GM21619 (cell line): Measurements from ENCODE around the gene PCNT.
"Not testable (repeated sequence)": the region's sequence is repeated elsewhere in the genome, so short reads cannot be mapped to it uniquely, and the experiment has no call there.

ENCODE experiments used
- ATAC-seq: cut with Tn5 transposase; IDR thresholded peaks from one replicate; pipeline ENCODE4 v1.9.1; 2021; ENCODE audit not compliant: unreplicated experiment

The PCNT gene

DNA sequence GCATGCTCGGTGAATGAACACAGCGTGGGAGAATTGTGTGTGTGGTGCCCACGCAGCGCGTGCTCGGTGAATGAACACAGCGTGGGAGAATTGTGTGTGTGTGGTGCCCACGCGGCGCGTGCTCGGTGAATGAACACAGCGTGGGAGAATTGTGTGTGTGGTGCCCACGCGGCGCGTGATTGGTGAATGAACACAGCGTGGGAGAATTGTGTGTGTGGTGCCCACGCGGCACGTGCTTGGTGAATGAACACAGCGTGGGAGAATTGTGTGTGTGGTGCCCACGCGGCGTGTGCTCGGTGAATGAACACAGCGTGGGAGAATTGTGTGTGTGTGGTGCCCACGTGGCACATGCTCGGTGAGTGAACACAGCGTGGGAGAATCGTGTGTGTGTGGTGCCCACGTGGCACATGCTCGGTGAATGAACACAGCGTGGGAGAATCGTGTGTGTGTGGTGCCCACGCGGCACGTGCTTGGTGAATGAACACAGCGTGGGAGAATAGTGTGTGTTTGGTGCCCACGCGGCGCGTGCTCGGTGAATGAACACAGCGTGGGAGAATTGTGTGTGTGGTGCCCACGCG, 79.4 kb downstream of the PCNT start:
- not testable (repeated sequence) for ATAC-seq

DNA sequence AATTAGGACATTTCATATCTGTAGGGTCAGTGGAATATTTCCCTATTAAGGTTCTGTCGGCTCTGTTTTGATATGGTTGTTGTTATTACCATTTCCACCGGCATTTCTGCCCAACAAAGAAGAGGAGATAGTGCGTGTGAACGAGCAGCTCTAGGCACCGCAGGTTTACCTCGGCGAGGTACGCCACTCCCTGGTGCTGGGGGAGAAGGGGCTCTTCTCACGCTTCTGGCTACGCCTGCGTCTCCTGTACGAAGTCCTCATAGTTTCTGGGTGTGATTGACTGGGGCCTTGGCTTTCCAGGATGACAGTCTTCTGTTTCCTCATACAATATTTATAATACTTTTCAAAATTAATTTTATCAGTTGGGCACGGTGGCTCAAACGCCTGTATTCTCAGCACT, 80.3 kb downstream of the PCNT start:
- ATAC-seq: no peak

DNA sequence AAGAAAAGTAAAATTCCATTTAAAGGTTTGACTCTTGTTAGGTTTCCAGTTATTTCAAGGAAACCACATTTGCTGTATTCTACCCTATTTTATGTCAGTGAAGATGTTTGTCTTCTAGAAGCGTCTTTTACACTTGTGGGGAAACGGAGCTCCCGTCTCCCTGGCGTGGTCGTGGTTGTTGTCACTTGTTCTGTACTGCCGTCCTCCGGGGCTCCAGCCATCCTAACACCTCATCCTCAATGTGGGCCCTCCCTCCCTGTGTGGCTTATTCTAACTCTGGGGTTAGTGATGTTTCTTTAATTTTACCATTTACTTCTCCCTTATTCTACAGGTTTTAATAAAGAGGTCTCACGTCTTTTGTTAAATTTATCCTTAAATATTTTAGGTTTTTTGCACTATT, 82.0 kb downstream of the PCNT start:
- no peak for ATAC-seq

DNA sequence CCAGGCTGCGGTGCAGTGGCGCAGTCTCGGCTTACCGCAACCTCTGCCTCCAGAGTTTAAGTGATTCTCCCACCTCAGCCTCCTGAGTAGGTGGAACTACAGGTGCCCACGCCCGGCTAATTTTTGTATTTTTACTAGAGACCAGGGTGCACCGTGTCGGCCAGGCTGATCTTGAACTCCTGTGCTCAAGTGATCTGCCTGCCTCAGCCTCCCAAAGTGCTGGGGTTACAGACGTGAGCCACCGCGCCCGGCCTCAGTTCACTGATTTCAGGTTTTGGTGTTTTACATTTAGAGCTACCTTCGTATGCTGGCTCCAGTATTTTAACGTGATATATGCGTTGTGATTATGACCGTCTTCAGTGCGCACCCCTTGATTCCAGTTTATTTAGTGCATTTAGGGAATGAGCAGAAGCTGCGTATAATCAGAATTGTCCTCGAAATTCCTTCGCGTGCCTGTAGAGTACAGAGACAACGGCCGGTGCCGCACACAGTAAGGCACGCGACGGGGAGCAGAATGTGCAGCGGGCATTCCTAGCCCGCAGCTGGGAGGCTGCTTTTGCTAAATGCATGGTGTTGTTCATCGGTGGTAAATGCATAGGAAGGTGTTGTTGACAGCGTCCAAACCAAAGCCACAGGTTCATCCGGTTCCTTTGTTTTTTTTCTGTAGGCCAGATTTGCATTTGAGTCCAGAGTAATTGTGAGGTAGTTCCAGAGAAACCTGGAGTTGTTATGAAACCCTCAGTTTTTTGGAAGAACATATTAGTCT, 85.9 kb downstream of the PCNT start:
- no peak for ATAC-seq

DNA sequence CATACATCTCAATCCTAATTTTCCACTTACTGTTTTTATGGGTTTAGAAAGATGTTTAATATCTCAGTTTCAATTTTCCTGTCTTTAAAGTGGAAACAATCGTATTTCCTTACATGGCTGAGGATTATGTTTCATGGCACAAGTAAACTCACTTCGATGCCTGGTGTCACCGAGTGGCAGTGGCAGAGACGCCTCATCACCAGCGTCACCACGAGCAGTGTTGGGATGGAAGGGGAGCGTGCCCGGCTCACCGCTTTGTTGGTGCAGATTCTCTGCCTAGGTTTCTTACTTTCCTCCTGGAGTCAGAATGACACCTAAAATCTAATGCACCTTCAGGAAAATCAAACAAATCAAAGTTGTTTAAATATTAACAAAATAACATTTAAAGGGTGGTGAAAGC, 86.6 kb downstream of the PCNT start:
- ATAC-seq: no peak

DNA sequence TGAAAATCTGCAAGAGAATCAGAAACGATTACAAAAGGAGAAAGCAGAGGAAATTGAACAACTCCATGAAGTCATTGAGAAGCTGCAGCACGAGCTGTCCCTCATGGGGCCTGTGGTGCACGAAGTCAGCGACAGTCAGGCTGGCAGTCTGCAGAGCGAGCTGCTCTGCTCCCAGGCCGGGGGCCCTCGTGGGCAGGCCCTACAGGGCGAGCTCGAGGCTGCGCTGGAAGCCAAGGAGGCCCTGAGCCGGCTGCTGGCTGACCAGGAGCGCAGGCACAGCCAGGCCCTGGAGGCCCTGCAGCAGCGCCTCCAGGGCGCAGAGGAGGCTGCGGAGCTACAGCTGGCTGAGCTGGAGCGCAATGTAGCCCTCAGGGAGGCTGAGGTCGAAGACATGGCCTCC, 87.3 kb downstream of the PCNT start:
- no peak for ATAC-seq

DNA sequence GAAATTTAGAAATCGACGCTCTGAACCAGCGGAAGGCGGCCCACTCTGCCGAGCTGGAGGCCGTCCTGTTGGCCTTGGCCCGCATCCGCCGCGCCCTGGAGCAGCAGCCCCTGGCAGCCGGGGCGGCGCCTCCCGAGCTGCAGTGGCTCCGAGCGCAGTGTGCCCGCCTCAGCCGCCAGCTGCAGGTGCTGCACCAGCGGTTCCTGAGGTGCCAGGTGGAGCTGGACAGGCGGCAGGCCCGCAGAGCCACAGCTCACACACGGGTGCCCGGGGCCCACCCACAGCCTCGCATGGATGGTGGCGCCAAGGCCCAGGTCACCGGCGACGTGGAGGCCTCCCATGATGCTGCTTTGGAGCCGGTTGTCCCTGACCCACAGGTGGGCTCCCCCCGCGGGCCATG, 87.7 kb downstream of the PCNT start:
- no peak for ATAC-seq

DNA sequence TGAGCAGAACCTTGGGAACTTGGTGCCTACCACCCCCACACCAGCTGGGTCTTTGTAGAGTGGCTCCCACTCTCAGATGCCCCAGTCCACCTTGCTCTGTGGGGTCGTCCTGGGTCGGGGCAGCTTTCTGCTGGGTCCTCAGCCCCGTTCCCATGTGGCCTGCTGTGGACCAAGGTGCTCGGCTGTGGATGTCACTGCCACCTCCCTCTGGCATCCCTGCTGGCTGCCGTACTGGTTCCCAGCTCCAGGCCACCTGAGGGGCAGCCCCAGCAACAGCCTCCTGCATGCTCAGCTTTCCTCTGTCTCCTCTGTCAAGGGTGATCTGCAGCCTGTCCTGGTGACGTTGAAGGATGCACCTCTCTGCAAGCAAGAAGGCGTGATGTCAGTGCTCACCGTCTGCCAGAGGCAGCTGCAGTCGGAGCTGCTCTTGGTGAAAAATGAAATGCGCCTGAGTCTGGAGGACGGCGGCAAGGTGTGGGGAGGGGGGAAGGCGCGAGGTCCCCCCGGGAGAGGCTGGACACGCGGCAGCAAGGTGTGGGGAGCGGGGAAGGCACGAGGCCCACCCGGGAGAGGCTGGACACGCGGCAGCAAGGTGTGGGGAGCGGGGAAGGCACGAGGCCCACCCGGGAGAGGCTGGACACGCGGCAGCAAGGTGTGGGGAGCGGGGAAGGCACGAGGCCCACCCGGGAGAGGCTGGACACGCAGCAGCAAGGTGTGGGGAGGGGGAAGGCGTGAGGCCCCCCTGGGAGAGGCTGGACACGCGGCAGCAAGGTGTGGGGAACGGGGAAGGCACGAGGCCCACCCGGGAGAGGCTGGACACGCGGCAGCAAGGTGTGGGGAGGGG, 88.8 kb downstream of the PCNT start:
- no peak for ATAC-seq

DNA sequence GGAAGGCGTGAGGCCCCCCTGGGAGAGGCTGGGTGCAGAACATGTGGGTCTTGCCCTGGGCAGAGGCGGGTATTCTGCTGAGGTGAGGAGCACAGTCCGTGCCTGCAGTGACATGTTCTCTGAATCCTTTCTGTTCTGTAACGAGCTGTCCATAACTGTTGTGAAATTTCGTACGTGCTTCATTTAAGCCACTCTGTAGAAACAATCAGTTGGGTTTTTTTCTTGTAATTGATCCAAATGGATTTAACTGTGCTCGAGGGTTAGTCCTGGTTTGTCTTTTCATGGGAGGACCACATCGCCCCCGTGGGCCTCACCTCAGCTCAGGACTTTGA, 89.4 kb downstream of the PCNT start:
- ATAC-seq: no peak

DNA sequence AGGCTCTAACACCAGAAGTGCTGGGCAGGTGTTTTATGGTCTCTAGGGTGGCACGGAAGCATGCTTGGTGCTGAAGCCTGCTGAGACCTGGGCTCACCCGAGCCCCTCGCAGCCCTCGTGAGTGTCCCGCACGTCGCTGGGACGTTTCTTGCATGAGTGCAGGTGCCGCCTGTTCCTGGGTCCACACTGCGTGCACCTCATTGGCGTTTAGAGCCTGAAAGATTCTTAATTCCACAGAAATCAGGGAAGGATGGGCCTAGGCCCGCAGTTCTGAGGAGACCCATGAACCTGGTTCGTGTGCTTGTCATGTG, 91.0 kb downstream of the PCNT start:
- no peak for ATAC-seq

DNA sequence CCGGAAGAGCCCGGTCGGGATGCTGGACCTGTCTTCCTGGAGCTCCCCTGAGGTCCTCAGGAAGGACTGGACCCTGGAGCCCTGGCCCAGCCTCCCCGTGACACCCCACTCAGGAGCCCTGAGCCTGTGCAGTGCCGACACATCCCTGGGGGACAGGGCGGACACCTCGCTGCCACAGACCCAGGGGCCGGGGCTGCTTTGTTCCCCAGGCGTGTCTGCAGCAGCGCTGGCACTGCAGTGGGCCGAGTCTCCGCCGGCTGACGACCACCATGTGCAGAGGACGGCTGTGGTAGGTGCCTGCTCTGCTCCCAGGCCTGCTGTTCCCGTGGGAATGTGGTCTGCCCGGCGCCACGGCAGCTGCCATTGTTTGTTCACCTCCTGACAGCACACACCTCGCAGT, 92.6 kb downstream of the PCNT start:
- ATAC-seq: no peak

DNA sequence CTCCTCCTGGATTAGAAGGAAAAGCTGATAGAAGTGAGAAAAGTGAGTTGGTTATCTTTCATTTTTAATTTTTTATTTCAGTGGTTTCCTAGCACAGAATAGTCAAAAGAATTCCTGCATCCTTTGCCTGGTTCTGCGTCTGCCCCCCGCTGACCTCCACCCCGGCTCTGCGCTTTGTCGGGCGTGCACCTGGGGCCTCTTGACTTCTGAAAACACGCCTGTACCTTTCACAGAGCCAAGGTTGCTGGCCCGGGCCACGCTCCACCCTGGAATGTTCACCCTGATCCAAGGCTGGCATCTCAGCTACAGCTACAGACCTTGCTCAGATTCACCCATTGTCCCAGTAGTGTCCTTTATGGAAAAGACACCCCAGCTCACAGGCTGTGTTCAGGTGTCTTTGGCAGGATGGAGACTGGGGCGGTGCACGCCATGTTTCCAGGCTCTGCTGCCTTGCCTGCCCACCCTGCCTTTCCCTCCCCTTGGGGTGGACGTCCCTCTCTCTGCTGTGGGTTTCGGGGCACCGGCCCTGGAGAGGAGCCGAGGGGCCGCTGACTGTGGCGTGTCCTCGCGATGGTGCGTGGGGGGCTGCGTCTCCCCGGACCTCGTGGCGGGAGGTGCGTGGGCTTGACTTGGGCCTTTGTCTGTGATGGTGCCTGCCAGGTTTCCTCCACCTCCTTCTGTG, 94.5 kb downstream of the PCNT start:
- no peak for ATAC-seq

DNA sequence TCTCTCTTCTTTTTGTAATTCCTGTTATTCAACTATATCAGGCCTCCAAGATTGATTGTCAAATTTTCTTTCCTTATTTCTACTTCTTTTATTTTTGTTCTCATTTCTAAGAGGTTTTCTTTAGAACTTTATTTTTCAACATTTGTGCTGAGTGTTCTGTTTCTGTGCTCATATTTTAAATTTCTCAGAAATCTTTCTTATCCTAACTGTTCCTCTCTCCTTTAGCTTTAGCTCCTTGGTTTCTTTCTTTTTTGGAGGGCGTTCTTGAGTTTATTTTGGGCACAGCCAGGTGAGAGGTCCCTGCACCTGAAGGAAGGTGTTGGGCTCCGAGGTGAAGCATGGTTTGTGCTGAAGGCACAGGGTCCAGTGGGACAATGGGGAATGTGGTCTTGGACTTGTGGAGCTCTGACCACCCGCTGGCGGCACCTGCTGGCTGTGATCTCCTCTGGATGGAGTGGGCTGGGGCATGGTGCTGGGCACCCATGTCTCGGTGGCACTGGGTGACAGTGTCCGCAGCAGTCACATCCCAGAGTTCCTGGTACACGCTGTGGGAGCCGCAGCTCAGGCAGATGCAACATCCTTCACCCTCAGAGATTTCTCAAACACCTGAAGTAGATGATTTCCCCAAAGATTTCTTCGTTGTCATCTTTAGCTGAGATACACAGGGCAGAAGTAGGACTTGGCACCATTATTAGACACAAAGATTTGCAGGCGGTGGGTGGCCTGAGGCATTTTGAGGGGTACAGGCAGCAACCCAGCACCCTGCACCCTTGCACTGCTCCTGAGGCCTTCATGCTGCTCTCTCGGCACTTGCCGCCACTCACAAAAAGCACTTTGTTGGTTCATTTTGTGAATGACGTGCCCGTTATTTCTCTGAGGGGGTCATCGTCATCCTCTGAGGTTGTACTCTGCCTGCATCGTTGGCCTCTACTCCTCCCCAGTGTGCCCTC, 96.6 kb downstream of the PCNT start:
- ATAC-seq: no peak

DNA sequence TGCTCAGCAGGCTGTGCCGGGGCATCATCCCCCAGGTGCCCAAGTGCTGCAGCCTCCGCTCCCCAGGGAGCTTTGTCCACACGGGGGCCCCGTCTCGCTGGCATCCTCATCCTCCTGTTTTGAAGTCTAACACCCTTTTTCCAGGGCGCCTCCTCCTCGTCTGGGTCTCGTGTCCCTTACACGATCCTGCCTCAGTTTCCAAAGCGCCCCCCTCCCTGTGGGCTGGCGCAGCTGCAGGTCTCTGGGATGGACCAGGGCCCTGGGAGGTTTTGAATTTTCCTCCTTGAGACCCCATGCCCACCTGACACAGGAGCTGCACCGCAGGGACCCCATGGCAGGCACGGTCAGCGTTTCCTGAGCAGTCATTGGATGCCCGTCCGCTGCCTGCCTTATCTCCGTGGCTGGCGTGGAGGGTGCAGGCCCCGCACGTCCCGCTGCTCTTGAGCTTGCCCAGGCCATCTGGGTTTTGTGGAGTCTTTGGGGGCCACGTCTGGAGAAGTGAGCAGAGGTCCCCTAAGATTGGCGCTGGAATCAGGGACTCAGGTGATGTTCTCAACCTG, 97.3 kb downstream of the PCNT start:
- ATAC-seq: no peak

DNA sequence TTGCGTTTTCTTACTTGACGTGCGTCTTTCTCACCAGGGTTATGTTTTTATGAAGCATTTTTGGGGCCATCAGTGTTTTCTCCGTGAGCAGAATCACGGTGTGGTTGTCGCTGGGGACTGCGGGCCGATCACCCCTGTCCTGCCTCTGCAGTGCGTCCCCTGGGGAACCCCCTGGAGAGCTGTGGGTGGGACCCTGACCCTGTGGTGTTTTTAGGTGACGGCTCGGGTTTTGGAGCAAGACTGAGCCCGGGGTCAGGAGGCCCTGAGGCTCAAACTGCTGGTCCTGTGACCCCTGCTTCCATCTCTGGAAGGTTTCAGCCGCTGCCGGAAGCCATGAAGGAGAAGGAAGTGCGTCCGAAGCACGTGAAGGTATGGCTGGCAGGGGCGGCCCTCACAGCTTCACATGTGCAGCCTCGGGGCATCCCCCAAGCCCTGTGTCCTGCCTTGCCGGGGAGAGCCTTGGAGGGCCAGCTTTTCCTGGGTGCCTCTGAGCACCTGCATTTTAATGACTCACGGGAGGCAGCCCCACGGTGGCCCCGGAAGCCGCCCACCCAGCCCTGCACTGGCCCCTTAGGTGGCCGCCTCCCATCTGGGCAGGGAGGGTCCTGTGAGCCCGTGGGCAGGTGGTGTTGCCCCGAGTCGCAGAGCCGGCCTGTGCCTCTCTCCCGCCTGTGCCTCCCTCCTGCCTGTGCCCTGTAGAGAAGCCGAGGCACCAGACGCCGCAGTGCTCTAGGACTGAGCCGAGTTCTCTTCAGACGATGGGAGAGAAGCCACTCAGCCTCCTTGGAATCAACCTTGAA, 98.0 kb downstream of the PCNT start:
- no peak for ATAC-seq

DNA sequence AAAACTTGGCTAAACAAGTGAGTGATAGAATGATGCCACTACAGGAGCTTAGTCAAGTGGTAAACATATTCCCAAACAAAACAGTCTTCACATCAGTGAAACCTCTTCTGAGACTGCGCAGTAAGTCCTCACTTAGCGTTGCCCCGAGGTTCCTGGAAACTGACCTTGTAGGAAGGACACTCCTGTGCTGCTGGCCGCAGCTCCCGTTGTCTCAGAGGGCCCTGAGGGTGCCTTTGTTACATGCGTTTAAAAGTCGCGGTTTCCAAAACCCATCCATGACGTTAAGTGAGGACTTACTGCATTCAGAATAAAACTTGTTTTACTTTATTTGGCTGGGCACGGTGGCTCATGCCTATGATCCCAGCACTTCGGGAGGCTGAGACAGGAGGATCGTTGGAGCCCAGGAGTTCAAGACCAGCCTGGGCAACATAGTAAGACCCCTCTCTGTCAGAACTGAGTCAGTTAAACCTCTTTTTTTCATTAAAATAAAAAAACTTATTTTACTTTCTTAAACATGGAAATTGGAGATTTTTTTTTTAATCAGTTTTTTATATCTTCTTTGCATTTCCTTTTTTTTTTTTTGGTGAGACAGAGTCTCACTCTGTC, 98.8 kb downstream of the PCNT start:
- ATAC-seq: no peak

DNA sequence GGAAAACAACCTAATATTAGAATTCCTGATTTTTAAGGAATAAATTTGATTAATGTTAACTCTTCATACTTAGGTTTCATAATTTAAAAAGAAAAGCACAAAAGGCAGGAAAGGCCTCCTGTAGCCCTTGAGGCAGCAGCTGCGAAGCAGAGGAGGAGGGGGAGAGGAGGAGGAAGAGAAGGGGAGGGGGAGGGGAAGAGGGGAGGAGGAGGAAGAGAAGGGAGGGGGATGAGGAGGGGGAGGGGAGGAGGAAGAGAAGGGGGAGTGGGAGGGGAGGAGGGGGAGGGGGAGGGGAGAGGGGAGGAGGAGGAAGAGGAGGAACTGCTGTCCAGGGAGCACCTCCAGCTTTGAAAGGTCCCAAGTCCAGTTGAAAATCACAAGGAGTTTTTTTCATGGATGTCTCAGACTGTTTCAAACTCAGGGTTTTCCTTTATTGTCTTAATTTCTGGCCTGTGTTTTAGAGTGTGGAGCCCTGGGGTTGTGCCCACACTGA, 99.6 kb downstream of the PCNT start:
- no peak for ATAC-seq

DNA sequence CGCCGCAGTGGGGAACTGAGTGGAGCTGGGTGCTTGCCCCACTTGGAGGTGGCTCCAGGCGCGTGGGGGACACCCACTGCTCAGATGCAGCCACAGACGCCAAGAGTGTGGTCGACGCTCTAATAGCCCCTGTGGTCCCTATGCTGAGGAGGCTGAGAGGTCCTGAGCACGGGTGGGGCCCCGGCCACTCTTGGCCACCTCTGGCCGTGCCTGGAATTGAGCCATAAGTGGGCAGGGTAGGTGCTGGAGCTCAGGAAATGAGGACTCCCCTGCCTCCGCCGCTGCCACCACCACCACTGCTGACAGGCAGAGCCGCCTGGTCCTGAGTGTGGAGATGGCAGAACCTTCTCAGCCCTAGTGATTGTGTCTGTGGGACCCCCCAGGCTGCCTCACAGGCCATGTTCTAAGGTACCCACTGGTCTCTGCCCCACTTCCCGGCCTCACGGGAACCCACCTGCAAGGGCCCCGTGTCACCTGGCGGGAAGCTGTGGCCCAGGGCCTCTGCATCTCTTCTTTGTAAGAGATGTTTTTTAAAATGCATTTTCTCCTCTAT, 100.2 kb downstream of the PCNT start:
- no peak for ATAC-seq

DNA sequence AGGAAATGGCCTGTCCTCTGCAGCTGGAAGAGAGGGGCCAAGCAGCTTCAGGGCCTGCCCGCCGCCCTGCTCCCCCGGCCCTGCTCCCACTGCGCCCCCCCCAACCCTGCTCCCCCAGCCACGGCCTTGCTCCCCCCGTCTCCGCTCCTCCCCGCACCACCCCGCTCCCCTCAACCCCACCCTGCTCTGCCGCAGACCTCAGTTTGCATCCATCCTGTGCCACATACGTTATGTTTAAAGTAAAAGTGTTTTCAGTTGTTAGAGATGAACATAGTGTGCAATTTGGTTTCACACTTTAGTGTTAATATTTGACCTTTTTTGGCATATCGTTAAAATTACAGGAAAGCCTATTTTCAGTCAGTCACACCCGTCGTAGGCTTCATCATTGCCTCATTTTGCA, 100.7 kb downstream of the PCNT start:
- ATAC-seq: no peak
